Left cardiac atrium (tissue), 4 donors: ENCODE measurements around the gene OR13C9. TPM values are rescaled to one million over a fixed set of nuclear protein-coding genes. Genes with fewer than 3 reads are reported as not detected.
"Not testable (repeated sequence)": the region's sequence is repeated elsewhere in the genome, so short reads cannot be mapped to it uniquely, and the experiment has no call there.

Source experiments
- ATAC-seq, 2 donors: fragments of 200-7000 bp; cut with Tn5 transposase; one replicate each; pipeline ENCODE4 v1.9.1; 2020; ENCODE audit warnings: mild to moderate bottlenecking in 2 of 2, moderate library complexity in 2 of 2
- DNase-seq: peaks from one replicate; pipeline ENCODE4 v3.0.0-alpha.2; 2020
- intact Hi-C, 2 donors: fragments of 100-400 bp; cut with DNase I; formaldehyde crosslinking; loops; one replicate each; pipeline versions ENCODE4 v1.14.1 to v1.15.1; 2022 to 2023
- long read RNA-seq: library from polyadenylated mRNA; unstranded; transcript quantifications from one replicate; pipeline ENCODE4 v2.0.0, GENCODE V29; 2021
- total RNA-seq, 2 donors: library from RNA; stranded (reverse); fragmentation: NEBNext Ultra II Directional; extraction: Animal tissue kit (Norgen Biotek cat#: 25700); gene quantifications; one replicate each; pipeline ENCODE4 v1.2.1, GENCODE V29; 2021
- donor health status: DM: no; HTN: yes; CAD: no.
- donor health status: DM: no; HTN: yes; CAD: no; lungs with severe emphysema.
- donor health status: DM: yes; HTN: yes; CAD: no.
- donor health status: Dilated cardiomyopathy.

Gene OR13C9, protein sequence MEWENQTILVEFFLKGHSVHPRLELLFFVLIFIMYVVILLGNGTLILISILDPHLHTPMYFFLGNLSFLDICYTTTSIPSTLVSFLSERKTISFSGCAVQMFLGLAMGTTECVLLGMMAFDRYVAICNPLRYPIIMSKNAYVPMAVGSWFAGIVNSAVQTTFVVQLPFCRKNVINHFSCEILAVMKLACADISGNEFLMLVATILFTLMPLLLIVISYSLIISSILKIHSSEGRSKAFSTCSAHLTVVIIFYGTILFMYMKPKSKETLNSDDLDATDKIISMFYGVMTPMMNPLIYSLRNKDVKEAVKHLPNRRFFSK
- total RNA-seq, result not detected
- long read RNA-seq, result 0 reads

DNA sequence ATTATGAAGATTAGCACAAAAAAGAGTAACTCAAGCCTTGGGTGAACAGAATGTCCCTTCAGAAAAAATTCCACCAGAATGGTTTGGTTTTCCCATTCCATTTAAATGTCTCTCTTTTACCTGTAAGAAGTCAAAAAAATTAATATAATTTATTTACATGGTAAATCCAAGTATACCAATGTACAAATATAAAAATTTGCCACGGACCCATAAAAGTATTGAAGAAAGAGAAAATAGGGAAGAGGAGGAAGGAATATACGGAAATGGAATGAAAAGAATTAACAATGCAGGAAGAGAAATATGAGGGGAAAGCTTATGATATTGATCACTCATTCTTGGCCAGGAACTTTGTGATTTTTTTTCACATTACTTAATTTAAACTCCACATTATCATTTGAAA is at the start of gene OR13C9:
Gene OR13C9, minus strand, starts transcription at position 101 of the 400 bp plus-strand sequence. Its CDS starts 0 bp downstream, at position 101.
- ATAC-seq, result no peak

GRCh38 chr9:104658496-104659195 is 40.6 kb upstream of the OR13C9 start:
- ATAC-seq (no peak), DNase-seq (no peak)
- intact Hi-C loops, result no loop called here

More for the DNA sequence above, at the start of gene OR13C9:
- no peak for DNase-seq
- intact Hi-C loops, result loop anchor here in 1 of 2 donors (10.0 kb wide), 1 partner anchor 63 kb away; no protein-coding TSS in a partner anchor

- DNase-seq (no peak), ATAC-seq (no peak)
- intact Hi-C loops, result no loop called here
Observed at GRCh38 chr9:104635456-104635855, 17.5 kb upstream of the OR13C9 start.

- intact Hi-C loops, result no loop called here
- DNase-seq, result no peak
Observed at GRCh38 chr9:104633976-104634520, 16.0 kb upstream of the OR13C9 start.

GRCh38 chr9:104625964-104626363 is 8.0 kb upstream of the OR13C9 start:
- intact Hi-C loops, ATAC-seq, DNase-seq: not testable (repeated sequence)

More at GRCh38 chr9:104633976-104634520, 16.0 kb upstream of the OR13C9 start:
- ATAC-seq, result no peak

- intact Hi-C loops, result loop anchor here in 1 of 2 donors (10.0 kb wide), 1 partner anchor 63 kb away; no protein-coding TSS in a partner anchor
- DNase-seq (no peak), ATAC-seq (no peak)
Observed at GRCh38 chr9:104617418-104617817, 586 bp downstream of the OR13C9 start.

DNA sequence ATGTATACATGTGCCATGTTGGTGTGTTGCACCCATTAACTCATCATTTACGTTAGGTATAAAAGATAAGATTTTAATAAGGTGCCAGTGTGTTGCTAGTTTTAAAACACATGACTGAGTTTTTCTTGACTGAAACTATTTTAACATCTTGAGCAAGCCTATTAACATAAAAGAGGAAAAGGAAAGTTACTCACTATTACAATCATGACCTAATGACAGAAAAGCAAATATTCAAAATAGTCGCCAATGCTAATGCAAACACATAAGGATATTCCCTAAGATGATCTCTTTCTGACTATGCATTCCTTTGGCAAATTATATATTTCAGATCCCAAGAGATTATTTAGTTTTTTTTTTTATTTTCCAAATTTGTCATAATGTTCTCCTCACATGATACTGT is 6.8 kb downstream of the OR13C9 start:
- intact Hi-C loops, result loop anchor here in 1 of 2 donors (10.0 kb wide), 1 partner anchor 56 kb away; no protein-coding TSS in a partner anchor
- ATAC-seq (no peak), DNase-seq (no peak)

GRCh38 chr9:104608336-104608735 is 9.7 kb downstream of the OR13C9 start:
- ATAC-seq (no peak), DNase-seq (no peak)
- intact Hi-C loops, result no loop called here

GRCh38 chr9:104606152-104606551 is 11.9 kb downstream of the OR13C9 start:
- ATAC-seq (no peak), DNase-seq (no peak)
- intact Hi-C loops, result no loop called here

- intact Hi-C loops, DNase-seq, ATAC-seq: not testable (repeated sequence)
Observed at GRCh38 chr9:104605527-104605926, 12.5 kb downstream of the OR13C9 start, which contains the start of gene OR13C2. TSS of gene OR13C2 (minus strand) at chr9:104605627. CDS start at chr9:104605627, 0 bp downstream.

- intact Hi-C loops, result no loop called here
Observed at GRCh38 chr9:104604801-104605200, 13.2 kb downstream of the OR13C9 start.

DNA sequence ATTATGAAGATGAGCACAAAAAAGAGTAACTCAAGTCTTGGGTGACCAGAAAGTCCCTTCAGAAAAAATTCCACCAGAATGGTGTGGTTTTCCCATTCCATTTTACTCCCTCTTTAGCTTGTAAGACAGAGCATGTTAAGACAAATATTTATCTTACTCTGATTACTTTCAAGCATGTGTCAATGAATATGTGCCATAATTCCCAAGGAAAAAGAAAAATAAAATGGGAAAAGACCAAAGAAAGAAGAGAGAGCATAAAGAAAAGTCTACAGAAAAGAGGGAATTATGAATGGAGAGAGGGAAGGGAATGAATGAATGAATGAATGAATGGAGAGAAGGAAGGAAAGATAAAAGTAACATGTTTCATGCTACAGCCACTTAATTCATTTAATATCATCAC is 18.7 kb downstream of the OR13C9 start, which contains the start of gene OR13C5:
Gene OR13C5, minus strand, starts transcription at position 101 of the 400 bp plus-strand sequence. Its CDS starts 0 bp downstream, at position 101.
- DNase-seq, ATAC-seq, intact Hi-C loops: not testable (repeated sequence)

More at GRCh38 chr9:104604801-104605200, 13.2 kb downstream of the OR13C9 start:
- DNase-seq (no peak), ATAC-seq (no peak)

GRCh38 chr9:104598749-104599148 is 19.3 kb downstream of the OR13C9 start:
- intact Hi-C loops, ATAC-seq: not testable (repeated sequence)

DNA sequence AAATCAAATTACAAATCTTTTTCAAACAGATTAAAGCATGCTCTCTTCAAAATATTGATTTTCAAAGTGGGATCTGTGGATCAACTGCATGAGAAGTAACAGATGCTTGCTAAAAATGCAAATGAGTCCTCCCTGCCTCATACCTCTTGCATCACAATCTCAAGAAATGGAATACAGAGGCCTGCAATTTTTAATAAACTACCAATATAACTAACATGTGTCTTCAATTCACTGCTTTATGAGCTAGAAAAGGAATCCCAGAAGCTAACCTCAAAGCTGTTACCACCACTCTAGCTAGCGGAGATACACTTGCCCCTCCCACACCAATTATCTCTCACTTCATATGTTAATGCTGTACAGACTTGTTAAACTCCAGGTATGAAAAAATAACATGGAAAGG is 28.4 kb downstream of the OR13C9 start:
- intact Hi-C loops, result no loop called here
- ATAC-seq, result no peak

More at GRCh38 chr9:104598749-104599148, 19.3 kb downstream of the OR13C9 start:
- not testable (repeated sequence) for DNase-seq

GRCh38 chr9:104586496-104587180 is 31.4 kb downstream of the OR13C9 start:
- intact Hi-C loops, result no loop called here
- DNase-seq (peak; percentile 13), ATAC-seq (no peak)

More for the DNA sequence above, 28.4 kb downstream of the OR13C9 start:
- DNase-seq, result no peak

GRCh38 chr9:104580562-104580961 is 37.4 kb downstream of the OR13C9 start:
- DNase-seq (no peak), ATAC-seq (no peak)
- intact Hi-C loops, result no loop called here

DNA sequence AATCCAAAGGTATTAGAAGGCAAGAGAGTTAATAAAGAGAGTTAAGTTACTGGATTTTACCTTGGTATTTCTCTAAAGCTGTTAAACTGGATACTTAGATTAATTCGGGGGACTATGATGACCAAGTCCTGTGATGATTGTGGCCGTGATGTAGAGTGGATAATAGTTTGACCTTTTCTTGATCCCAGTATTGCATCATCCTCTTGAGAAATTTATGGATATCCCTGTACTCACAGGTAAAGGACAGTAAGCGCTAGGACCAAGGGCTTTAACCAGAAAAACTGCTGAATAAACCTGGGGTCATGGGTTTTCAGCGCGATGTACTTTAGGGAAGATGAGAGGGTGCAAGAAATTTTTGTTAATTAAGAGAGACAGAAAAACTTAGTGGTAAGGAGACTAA is 40.7 kb downstream of the OR13C9 start:
- DNase-seq (no peak), ATAC-seq (no peak)
- intact Hi-C loops, result no loop called here

DNA sequence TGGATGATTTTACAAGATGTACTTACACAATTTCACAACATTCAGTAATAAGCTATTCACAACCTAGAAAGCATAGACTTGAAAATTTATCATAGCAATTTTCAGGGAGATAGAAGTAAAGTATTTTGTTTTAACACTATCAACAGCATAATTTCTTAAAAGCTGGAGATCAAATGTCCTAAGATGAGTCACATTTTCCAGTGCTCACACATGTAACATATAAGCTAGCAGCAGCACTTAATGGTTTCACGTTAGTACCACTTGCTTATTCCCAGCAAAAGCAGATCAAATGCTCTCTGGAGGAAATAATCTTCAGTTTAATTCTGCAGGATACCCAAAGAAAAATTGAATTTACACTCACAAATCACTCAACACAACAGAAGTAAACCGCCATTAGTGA is 42.5 kb downstream of the OR13C9 start:
- ATAC-seq (no peak), DNase-seq (no peak)
- intact Hi-C loops, result no loop called here

GRCh38 chr9:104572612-104573011 is 45.4 kb downstream of the OR13C9 start:
- no peak for DNase-seq
- intact Hi-C loops, result no loop called here

More at GRCh38 chr9:104572612-104573011, 45.4 kb downstream of the OR13C9 start:
- no peak for ATAC-seq
